Erythroblast (primary cell): Measurements from ENCODE around the gene ZNF611.
"Not testable (repeated sequence)": the region's sequence is repeated elsewhere in the genome, so short reads cannot be mapped to it uniquely, and the experiment has no call there.

Source experiments
- GATA1 ChIP-seq: IDR thresholded peaks from 2 replicates; pipeline ENCODE4 v1.6.1; 2011; ENCODE audit warnings: low read depth, mild to moderate bottlenecking, control low read depth, low read length, moderate library complexity
- POLR2A ChIP-seq: IDR thresholded peaks from 2 replicates; pipeline ENCODE4 v1.6.1; 2011; ENCODE audit warnings: mild to moderate bottlenecking, low read length

GRCh38 chr19:52688925-52689796, 45.7 kb downstream of the ZNF611 start:
- not testable (repeated sequence) for TF ChIP-seq POLR2A, GATA1
